OCI-LY7 (cell line): ENCODE data around the gene PGPEP1. TPM values are rescaled to one million over a fixed set of nuclear protein-coding genes. Genes with fewer than 3 reads are reported as not detected.

ENCODE experiments used
- BruUV-seq: library from RNA; stranded (reverse); fragments of 400-500 nt; replicated peaks from 2 replicates; lab custom pipeline; 2021; lab: Mats Ljungman, UMichigan
- CTCF ChIA-PET: fragments of 300-600 bp; sonication (Branson Sonifier 250); formaldehyde crosslinking; loops from one replicate; lab custom pipeline; 2022; ENCODE audit warnings: antibody characterized with exemption; ENCODE audit not compliant: unreplicated experiment; lab: Charles Lee
- POLR2A ChIA-PET: fragments of 300-600 bp; sonication (Branson Sonifier 250); formaldehyde crosslinking; loops from one replicate; lab custom pipeline; 2022; ENCODE audit warnings: antibody characterized with exemption; lab: Charles Lee
- DNase-seq: peaks from one replicate; pipeline ENCODE4 v3.0.0-alpha.2; 2015; ENCODE audit warnings: low spot score
- H2AFZ ChIP-seq: fragments of 200-600 bp; sonication (generic), shearing (Covaris generic); 2 replicates; pipeline ENCODE4 v1.6.1; 2014; ENCODE audit warnings: mild to moderate bottlenecking, antibody characterized with exemption, low read length, moderate library complexity
- H3K27ac ChIP-seq: fragments of 200-600 bp; sonication (generic); 2 replicates; pipeline ENCODE4 v1.5.1; 2014; ENCODE audit warnings: mixed run types, low read depth, mild to moderate bottlenecking, moderate library complexity, low read length, inconsistent platforms; ENCODE audit not compliant: poor library complexity, severe bottlenecking
- H3K36me3 ChIP-seq: fragments of 200-600 bp; sonication (generic); 2 replicates; pipeline ENCODE4 v1.6.1; 2014; ENCODE audit warnings: mild to moderate bottlenecking, antibody characterized with exemption, low read length, moderate library complexity, mixed read lengths; ENCODE audit not compliant: insufficient read depth
- H3K4me1 ChIP-seq: fragments of 200-600 bp; sonication (generic); 2 replicates; pipeline ENCODE4 v1.5.1; 2014; ENCODE audit warnings: mild to moderate bottlenecking, low read length; ENCODE audit not compliant: insufficient read depth, poor library complexity, severe bottlenecking
- H3K4me2 ChIP-seq: fragments of 200-600 bp; sonication (generic); 2 replicates; pipeline ENCODE4 v1.6.1; 2014; ENCODE audit warnings: mild to moderate bottlenecking, low read length
- H3K4me3 ChIP-seq: fragments of 200-600 bp; sonication (generic); 2 replicates; pipeline ENCODE4 v1.5.1; 2014; ENCODE audit warnings: mild to moderate bottlenecking, low read depth, low read length; ENCODE audit not compliant: poor library complexity, severe bottlenecking
- H3K79me2 ChIP-seq: fragments of 200-600 bp; sonication (generic); 2 replicates; pipeline ENCODE4 v1.6.1; 2016; ENCODE audit warnings: low read depth, mild to moderate bottlenecking, low read length, moderate library complexity, mixed read lengths; ENCODE audit not compliant: insufficient read depth
- H3K9me2 ChIP-seq: fragments of 200-600 bp; sonication (generic); 2 replicates; pipeline ENCODE4 v1.6.1; 2016; ENCODE audit warnings: mild to moderate bottlenecking, low read length, mixed read lengths; ENCODE audit not compliant: insufficient read depth
- H3K9me3 ChIP-seq: fragments of 200-600 bp; sonication (generic); 2 replicates; pipeline ENCODE4 v1.6.1; 2014; ENCODE audit warnings: mild to moderate bottlenecking, mixed run types, low read length, mixed read lengths
- H4K20me1 ChIP-seq: fragments of 200-600 bp; sonication (generic); 2 replicates; pipeline ENCODE4 v1.6.1; 2014; ENCODE audit warnings: mild to moderate bottlenecking, antibody characterized with exemption, low read length, moderate library complexity, mixed read lengths; ENCODE audit not compliant: insufficient read depth
- CTCF ChIP-seq: fragments of 200-600 bp; sonication (generic); conservative IDR thresholded peaks from 2 replicates; pipeline ENCODE4 v1.5.1; 2014; ENCODE audit warnings: mild to moderate bottlenecking, antibody characterized with exemption, low read length, moderate library complexity, mixed read lengths
- EZH2phosphoT487 ChIP-seq: fragments of 200-600 bp; sonication (generic); IDR thresholded peaks from 2 replicates; pipeline ENCODE4 v1.6.1; 2018; ENCODE audit warnings: low read depth, borderline replicate concordance, mild to moderate bottlenecking, mixed run types, antibody characterized with exemption, low read length, moderate library complexity, mixed read lengths
- intact Hi-C: fragments of 100-400 bp; cut with micrococcal nuclease; formaldehyde crosslinking; loops from one replicate; pipeline ENCODE4 v1.10.0; 2022; ENCODE audit not compliant: unreplicated experiment
- microRNA-seq: library from miRNA; unstranded; fragments of <30 nt; microRNA quantifications from one replicate; pipeline ENCODE4 v1.2.0, GENCODE V29; 2022; ENCODE audit warnings: borderline replicate concordance
- small RNA-seq: library from RNA; depleted of rRNA; stranded (forward); fragments of <200 nt; gene quantifications from one replicate; pipeline ENCODE3, GENCODE V24; 2014
- total RNA-seq, 2 experiments: library from RNA; depleted of rRNA in 1 of 2; stranded (reverse); fragments of >200 nt in 1 of 2; shearing (Covaris generic) in 1 of 2; gene quantifications; 2 replicates each; pipeline ENCODE4 v1.2.3, GENCODE V29; 2014 to 2022

PGPEP1 gene
- total RNA-seq, 2 experiments from 2014 or later = 15.2 to 44.1 TPM

DNA sequence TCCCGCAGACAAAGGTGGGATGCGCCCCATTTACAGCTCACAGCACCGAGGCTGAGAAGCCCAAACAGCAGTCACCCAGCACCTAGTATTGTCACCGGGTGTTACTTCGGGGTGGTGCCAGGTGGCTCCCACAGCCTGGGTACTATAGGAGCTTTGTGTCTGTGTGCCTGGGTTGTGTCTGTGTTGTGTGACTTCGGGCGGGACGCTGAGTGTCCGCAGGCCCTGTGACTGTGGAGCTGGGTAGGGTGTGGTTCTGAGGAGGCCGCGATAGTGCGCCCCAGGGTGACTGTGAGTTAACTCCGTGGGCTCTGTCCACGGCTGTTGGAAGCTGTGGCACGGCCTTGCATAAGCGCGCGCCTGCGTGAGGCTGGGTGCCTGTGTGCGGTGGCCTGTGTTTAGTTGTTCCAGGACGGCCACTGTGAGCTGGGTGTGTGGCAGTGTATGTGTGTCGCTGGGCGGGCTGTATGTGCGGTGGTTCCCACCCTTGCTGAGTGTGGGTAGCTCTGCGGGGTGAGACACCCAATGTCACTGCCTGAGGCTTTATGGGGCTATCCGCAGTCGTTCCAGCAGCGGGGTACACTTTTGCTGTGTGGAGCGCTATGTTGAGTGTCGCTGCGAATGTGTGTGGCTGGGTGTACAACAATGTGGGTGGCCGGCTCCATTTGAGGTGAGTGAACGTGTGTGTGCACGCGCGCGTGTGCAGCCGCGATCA lies 78.2 kb downstream of the PGPEP1 start:
- Histone ChIP-seq H3K27ac (no peak overlapping the region), H3K9me3 (no peaks in the 10 kb centered on the region), H3K36me3 (no peaks in the 10 kb centered on the region), H3K9me2 (no peaks in the 10 kb centered on the region), H2AFZ (peak overlapping the region; percentile 16; the same call in 1 of the 2 replicates), H3K79me2 (peaks cover 19% of the 10 kb centered on the region; the same call in 1 of the 2 replicates), H3K4me1 (peaks cover 81% of the 10 kb centered on the region), H3K4me3 (peak overlapping the region; percentile 76), H4K20me1 (no peaks in the 10 kb centered on the region), H3K4me2 (peak overlapping the region; percentile 71)
- DNase-seq = no peak
- TF ChIP-seq CTCF (no peak; the same call in 1 of the 2 replicates), EZH2phosphoT487 (no peak)
- CTCF ChIA-PET = interaction anchor here (0.6 kb wide), 1 partner anchor 97 kb away, joined by 4 read pairs; no protein-coding TSS in a partner anchor
- intact Hi-C loops = no loop called here
- no TSS peak for BruUV-seq
- POLR2A ChIA-PET = interaction anchor here (0.5 to 1.7 kb wide), 5 partner anchors 25 to 96 kb away, joined by 3 to 4 read pairs (median 3); partner anchors contain the start of gene LSM4

DNA sequence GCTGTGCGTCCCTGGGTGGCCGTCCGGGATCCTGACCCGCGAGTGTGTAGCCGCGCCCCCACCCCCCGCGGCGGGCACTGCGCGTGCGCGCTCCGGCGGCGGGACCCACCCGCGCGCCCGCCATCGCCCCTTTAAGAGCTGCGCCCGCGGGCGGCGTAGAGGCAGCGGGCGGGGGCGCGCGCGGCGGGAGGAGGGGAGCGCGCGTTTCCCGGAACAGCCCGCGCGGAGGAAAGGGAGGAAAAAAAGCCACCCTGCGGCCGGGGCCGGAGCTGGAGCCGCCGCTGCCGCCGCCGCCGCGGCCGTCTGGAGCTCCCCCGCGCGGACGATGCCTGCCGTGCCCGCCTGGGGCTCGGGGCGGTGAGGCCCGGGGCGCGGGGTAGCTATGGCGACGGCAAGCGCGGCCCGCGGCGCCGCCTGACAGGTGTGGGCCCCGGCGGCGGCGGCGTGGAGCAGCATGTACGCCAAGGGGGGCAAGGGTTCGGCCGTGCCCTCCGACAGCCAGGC lies 78.8 kb downstream of the PGPEP1 start, which contains the start of gene SSBP4:
TSS of gene SSBP4 (plus strand) at position 204 of the 504 bp plus-strand sequence. CDS start at position 455, 251 bp downstream.
- Histone ChIP-seq H2AFZ (peak within 1 kb of the TSS; percentile 16; the same call in 1 of the 2 replicates), H4K20me1 (no peaks in the 10 kb centered on the region), H3K4me1 (peaks cover 87% of the 10 kb centered on the region), H3K9me3 (no peaks in the 10 kb centered on the region), H3K79me2 (peaks cover 19% of the 10 kb centered on the region; the same call in 1 of the 2 replicates), H3K4me2 (peak within 1 kb of the TSS; percentile 71), H3K27ac (peak within 1 kb of the TSS; percentile 33), H3K36me3 (no peaks in the 10 kb centered on the region), H3K4me3 (peak within 1 kb of the TSS; percentile 76), H3K9me2 (no peaks in the 10 kb centered on the region)
- TF ChIP-seq CTCF = no peak; the same call in none of the 2 replicates
- TF ChIP-seq EZH2phosphoT487 = no peak
- intact Hi-C loops = no loop called here
- no TSS peak for BruUV-seq
- DNase-seq = peak; percentile 88
- POLR2A ChIA-PET = interaction anchor here (0.5 to 1.9 kb wide), 4 partner anchors 63 to 139 kb away, joined by 3 to 8 read pairs (median 4); partner anchors contain the start of genes JUND and LSM4
- CTCF ChIA-PET = interaction anchor here (0.6 to 0.8 kb wide), 2 partner anchors 21 to 97 kb away, joined by 3 to 4 read pairs; no protein-coding TSS in a partner anchor

Small RNA genes within 50 kb of the gene (microRNA-seq; reads per million reads assigned to microRNA genes)
- not detected for gene MIR3189

Small RNA genes within 50 kb of the gene (small RNA-seq; reads per million reads assigned to genes)
- gene MIR3189 (not detected), gene RN7SL513P (not detected)

Other genes with a start within 250 kb of the PGPEP1 start
- gene MAST3, start 242.8 kb upstream of the PGPEP1 start, total RNA-seq (2014; rRNA removed; shearing (Covaris generic)) = 14.3 and 14.8 TPM in 2 replicates
- gene MAST3, start 242.8 kb upstream of the PGPEP1 start, total RNA-seq (2022) = 31.0 and 31.4 TPM in 2 replicates
- 1.6 and 3.2 TPM in 2 replicates for gene PIK3R2, start 187.4 kb upstream of the PGPEP1 start, total RNA-seq (2014; rRNA removed; shearing (Covaris generic))
- gene PIK3R2, start 187.4 kb upstream of the PGPEP1 start, total RNA-seq (2022) = 20.5 and 30.0 TPM in 2 replicates
- 141 and 195 TPM in 2 replicates for gene IFI30, start 166.8 kb upstream of the PGPEP1 start, total RNA-seq (2014; rRNA removed; shearing (Covaris generic))
- gene IFI30, start 166.8 kb upstream of the PGPEP1 start, total RNA-seq (2022) = 117 and 170 TPM in 2 replicates
- gene MPV17L2, start 147.4 kb upstream of the PGPEP1 start, total RNA-seq (2014; rRNA removed; shearing (Covaris generic)) = 21.9 and 23.7 TPM in 2 replicates
- 18.1 and 22.6 TPM in 2 replicates for gene MPV17L2, start 147.4 kb upstream of the PGPEP1 start, total RNA-seq (2022)
- gene RAB3A, start 136.6 kb upstream of the PGPEP1 start, total RNA-seq (2014; rRNA removed; shearing (Covaris generic)) = 2.9 and 4.9 TPM in 2 replicates
- 6.9 and 8.6 TPM in 2 replicates for gene RAB3A, start 136.6 kb upstream of the PGPEP1 start, total RNA-seq (2022)
- not detected in 2 replicates for gene PDE4C, start 114.2 kb upstream of the PGPEP1 start, total RNA-seq (2014; rRNA removed; shearing (Covaris generic))
- 0.77 and 1.4 TPM in 2 replicates for gene PDE4C, start 114.2 kb upstream of the PGPEP1 start, total RNA-seq (2022)
- gene IQCN, start 66.1 kb upstream of the PGPEP1 start, total RNA-seq (2014; rRNA removed; shearing (Covaris generic)) = 0.38 and 3.7 TPM in 2 replicates
- gene IQCN, start 66.1 kb upstream of the PGPEP1 start, total RNA-seq (2022) = 1.1 and 2.6 TPM in 2 replicates
- 138 and 144 TPM in 2 replicates for gene JUND, start 59.0 kb upstream of the PGPEP1 start, total RNA-seq (2014; rRNA removed; shearing (Covaris generic))
- 79.0 and 92.6 TPM in 2 replicates for gene JUND, start 59.0 kb upstream of the PGPEP1 start, total RNA-seq (2022)
- 451 and 482 TPM in 2 replicates for gene LSM4, start 17.5 kb upstream of the PGPEP1 start, total RNA-seq (2014; rRNA removed; shearing (Covaris generic))
- gene LSM4, start 17.5 kb upstream of the PGPEP1 start, total RNA-seq (2022) = 232 and 252 TPM in 2 replicates
- 0.80 TPM in 1 of 2 replicates, not detected in the other for gene GDF15, start 45.6 kb downstream of the PGPEP1 start, total RNA-seq (2014; rRNA removed; shearing (Covaris generic))
- not detected in 2 replicates for gene GDF15, start 45.6 kb downstream of the PGPEP1 start, total RNA-seq (2022)
- 0.49 and 0.98 TPM in 2 replicates for gene LRRC25, start 57.0 kb downstream of the PGPEP1 start, total RNA-seq (2014; rRNA removed; shearing (Covaris generic))
- 3.2 and 4.1 TPM in 2 replicates for gene LRRC25, start 57.0 kb downstream of the PGPEP1 start, total RNA-seq (2022)
- gene SSBP4, start 78.8 kb downstream of the PGPEP1 start, total RNA-seq (2014; rRNA removed; shearing (Covaris generic)) = 54.8 and 92.9 TPM in 2 replicates
- gene SSBP4, start 78.8 kb downstream of the PGPEP1 start, total RNA-seq (2022) = 97.5 and 117 TPM in 2 replicates
- gene ISYNA1, start 97.5 kb downstream of the PGPEP1 start, total RNA-seq (2014; rRNA removed; shearing (Covaris generic)) = 0.72 and 1.8 TPM in 2 replicates
- gene ISYNA1, start 97.5 kb downstream of the PGPEP1 start, total RNA-seq (2022) = 8.9 and 10.9 TPM in 2 replicates
- 14.4 and 18.7 TPM in 2 replicates for gene ELL, start 181.5 kb downstream of the PGPEP1 start, total RNA-seq (2014; rRNA removed; shearing (Covaris generic))
- 24.6 and 26.5 TPM in 2 replicates for gene ELL, start 181.5 kb downstream of the PGPEP1 start, total RNA-seq (2022)
- 159 and 200 TPM in 2 replicates for gene FKBP8, start 203.0 kb downstream of the PGPEP1 start, total RNA-seq (2014; rRNA removed; shearing (Covaris generic))
- gene FKBP8, start 203.0 kb downstream of the PGPEP1 start, total RNA-seq (2022) = 189 and 201 TPM in 2 replicates
- gene KXD1, start 217.3 kb downstream of the PGPEP1 start, total RNA-seq (2014; rRNA removed; shearing (Covaris generic)) = 96.0 and 99.8 TPM in 2 replicates
- gene KXD1, start 217.3 kb downstream of the PGPEP1 start, total RNA-seq (2022) = 96.7 and 101 TPM in 2 replicates
- 1,188 and 1,580 TPM in 2 replicates for gene UBA52, start 231.3 kb downstream of the PGPEP1 start, total RNA-seq (2014; rRNA removed; shearing (Covaris generic))
- 1,496 and 1,653 TPM in 2 replicates for gene UBA52, start 231.3 kb downstream of the PGPEP1 start, total RNA-seq (2022)
- 122 and 126 TPM in 2 replicates for gene REX1BD, start 248.2 kb downstream of the PGPEP1 start, total RNA-seq (2014; rRNA removed; shearing (Covaris generic))
- 84.6 and 88.8 TPM in 2 replicates for gene REX1BD, start 248.2 kb downstream of the PGPEP1 start, total RNA-seq (2022)